Measurements from ENCODE around the gene ANKUB1.

ANKUB1 gene

DNA sequence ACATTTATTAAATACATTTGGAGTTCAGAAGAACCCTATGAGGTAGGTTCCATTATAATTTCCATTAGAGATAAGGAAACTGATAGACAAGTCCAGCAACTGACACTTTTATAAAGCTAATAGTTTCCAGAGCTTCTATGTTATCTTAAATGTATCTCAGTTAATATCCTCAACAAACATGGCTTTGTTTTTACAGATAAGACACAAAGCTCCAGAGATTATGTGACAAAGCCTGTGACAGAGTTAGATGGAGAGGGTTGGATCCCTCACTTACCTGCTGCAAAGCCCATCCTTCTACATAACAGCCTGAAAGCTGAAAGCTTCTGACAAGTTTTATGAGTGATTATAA, 39.6 kb downstream of the ANKUB1 start:
- no peak for DNase-seq

DNA sequence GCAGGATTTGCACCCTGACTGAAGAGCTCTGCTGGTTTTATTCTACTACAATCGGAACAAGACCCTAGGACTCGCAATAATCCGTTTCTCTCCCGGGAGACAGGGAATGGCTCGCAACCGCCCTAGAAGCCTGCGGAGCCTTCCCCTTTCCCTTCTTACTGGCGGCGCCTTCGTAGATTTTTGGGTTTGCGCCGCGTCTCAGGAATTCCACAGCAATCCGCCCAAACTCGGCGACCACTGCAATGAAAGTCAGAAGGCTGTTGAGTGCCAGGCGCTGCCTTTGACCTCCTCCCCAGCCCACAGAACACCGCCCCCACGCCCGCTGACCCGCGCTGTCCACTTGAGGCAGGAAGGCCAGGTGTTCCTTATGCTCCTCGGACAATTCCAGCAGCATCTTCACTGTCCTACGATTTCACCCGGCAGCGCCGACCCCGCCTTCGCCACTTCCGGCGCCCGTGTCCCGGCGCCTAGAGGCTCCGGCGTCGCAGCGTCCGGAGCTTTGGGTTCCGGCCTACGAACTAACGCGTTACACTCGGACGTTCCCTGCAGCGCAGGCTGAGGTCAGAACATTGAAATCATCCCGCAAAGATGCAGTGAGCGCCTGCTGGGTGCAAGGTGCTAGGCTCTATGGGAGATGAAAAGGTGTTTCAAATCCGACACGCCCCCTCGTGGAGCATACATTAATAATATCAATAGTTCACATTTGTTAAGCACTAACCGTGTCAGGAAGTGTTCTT, 40.1 kb downstream of the ANKUB1 start, which contains the start of gene COMMD2:
Gene COMMD2 (minus strand): TSS at position 439 of the 737 bp plus-strand sequence. CDS start 45 bp downstream, at position 394.
- peak; percentile 37 to 52 (median 50) for DNase-seq

DNA sequence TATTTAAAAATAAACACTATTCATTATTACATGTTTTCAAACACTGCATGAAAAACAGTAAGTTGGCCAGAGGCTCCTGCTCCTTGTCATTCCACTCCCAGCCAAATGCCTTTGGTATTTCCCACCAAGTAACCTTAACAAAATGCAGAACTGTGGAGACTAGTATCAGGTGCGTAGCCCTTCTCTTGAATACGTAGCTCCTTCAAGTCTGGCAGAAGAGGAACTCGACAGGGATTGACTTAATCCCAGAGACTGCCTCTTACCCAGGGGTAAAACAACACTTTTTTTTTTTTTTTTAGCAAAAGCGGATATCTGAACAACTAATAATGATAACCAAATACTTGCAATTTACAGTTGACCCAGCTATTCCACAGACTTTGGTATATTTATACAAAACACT, 40.8 kb downstream of the ANKUB1 start:
- no peak for DNase-seq

DNA sequence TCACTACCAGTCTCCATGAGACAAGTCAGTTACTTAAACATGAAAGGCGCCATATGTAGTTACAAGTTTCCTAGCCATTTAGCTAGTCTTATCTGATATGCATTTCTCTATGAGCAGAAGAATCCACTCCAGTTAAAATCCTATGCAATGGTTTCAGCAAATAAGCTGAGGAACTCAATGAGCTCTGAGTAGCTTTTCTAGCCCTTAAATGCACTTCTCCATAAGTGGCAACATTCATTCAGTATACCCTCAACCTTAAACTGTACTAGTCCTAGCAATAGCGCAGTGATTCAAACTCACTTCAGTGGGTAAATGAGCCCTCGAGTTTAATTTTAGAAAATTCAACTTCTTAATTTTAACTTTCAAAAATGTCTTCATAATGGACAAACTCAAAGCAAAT, 47.7 kb downstream of the ANKUB1 start:
- no peak for DNase-seq

DNA sequence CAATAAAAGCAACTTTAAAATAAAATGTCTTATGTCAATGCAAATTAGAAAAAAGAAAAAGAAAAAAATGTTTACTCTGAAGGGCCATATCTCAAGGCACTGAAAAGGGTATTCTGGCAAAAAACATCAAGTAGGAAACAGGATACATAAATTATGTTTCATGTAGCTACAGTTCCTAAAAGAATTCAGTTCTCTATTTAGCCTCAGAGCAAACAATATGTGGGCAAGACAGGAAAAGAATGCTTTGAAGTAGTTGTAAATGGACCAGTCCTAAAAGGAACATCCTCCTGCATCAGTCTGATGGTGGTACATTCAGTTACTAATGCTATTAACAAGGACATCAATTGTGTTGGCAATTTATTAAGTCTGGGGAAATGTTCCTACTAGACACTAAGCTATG, 48.2 kb downstream of the ANKUB1 start:
- DNase-seq: no peak

DNA sequence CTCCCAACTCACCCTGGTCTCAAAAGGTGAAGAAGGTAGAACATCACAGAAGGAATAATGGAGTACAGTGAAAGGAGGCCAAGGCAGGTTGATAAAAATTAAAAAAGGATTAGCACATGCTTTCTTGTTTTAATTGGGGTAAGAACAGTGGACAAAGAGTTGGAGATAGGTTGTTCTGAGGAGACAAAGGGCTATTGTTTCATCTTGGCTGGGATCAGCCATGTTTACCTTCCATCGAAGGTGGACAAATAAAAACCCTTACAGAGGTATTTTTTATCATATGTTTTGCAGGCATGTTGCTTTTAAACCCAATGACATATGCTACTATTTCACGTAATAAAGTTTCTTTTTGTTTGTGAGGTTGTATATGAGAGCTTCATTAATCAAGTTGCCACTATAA, 53.0 kb downstream of the ANKUB1 start:
- DNase-seq: no peak

DNA sequence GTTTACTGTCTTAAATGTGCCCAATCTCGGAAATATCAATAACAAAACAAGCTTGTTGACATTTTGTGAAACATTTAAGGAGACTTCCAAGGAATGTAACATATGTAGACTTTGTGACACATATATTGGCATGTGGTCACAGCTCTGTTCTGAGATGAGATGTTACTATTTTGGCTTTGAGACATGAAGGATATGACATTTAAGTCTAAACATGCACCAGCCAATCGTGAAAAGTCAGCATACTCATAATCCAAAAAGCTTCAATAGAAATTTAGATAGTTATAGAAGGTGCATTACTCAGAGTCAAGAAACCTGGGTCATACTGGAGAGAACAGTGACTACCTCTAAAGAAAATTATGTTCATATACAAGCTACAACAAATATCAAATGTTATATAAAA, 53.5 kb downstream of the ANKUB1 start:
- DNase-seq: no peak

DNA sequence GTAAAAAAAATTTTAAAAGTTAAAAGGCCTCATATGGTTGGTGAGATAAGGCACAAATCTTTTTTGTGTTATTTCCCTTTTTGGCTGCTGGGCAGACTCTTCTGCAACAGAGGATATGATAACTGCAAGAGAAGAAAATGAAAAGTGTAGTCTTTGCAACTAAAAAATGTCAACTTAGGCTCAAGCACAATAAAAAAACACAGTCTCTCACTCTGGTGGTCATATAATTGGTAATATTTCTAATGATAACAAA, 55.5 kb downstream of the ANKUB1 start:
- DNase-seq: no peak

DNA sequence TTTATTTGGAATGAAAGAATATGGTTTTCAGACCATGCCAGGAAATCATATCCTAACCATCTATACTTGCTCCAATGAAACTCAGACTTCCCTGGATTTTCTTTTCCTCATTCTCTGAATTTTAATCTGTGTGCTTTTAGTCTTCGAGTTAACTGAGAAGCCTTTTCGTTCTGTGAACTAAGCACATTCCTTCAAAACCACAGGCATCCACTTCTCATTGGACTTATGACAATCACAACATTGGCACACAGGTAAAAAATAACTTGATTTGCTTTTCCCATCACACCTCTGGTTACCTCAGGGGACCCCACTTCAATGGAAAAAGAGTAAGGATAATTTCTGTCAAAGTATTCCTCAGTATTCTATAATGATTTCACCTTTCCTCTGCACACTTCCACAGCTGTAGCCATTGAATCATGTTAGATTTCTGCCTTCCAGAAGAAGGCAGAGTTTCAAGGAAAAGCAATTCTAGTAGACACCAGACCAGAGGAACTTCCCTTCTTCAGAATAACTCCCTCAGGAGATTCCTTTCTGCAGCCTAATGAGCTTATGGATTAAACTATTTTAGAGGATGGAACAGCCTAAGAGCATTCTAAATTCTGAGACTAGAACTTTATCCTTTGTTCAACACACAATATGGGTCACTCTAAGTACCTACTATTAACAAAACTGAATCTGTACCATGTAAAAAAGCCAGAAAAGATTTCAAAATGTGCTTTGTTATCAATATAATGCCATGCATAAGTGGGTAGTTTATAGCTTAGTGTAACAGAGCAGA, 56.0 kb downstream of the ANKUB1 start:
- DNase-seq: no peak

DNA sequence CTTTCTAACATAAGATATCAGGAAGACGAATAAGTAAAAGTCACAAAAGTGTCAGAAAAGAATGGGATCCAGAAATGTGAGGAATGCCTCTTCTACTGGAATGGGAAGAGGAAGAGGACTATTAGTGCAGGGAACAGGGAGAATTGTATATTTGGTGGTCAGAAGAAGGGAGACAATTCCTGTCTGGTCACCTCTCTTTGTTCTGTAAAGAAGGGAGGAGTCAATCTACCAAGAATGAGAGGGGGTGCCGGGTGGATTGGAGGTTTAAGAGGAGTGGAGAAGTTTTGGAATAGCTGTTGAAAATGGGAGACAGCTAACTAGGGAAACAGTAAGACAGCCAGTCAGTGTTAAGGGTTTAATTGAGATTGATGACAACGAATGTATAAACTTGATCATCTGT, 60.1 kb downstream of the ANKUB1 start:
- DNase-seq: no peak

DNA sequence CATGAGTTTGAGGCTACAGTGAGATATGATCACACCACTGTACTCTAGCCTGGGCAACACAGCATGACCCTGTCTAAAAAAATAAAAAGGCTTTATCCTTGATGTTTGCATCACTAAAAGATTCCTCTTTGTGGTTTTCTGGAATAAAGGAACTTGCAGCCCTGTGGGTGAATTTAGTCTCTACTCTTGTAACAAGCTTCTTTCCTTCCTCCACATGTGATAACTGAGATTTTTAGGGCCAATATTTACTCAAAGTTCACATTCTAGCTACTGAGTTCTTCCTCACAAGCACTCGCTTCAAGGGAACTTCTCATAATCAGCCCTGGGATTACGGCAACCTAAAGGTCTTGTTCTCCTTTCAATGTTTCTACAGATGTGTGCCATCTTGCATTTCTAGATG, 64.7 kb downstream of the ANKUB1 start:
- DNase-seq: no peak

DNA sequence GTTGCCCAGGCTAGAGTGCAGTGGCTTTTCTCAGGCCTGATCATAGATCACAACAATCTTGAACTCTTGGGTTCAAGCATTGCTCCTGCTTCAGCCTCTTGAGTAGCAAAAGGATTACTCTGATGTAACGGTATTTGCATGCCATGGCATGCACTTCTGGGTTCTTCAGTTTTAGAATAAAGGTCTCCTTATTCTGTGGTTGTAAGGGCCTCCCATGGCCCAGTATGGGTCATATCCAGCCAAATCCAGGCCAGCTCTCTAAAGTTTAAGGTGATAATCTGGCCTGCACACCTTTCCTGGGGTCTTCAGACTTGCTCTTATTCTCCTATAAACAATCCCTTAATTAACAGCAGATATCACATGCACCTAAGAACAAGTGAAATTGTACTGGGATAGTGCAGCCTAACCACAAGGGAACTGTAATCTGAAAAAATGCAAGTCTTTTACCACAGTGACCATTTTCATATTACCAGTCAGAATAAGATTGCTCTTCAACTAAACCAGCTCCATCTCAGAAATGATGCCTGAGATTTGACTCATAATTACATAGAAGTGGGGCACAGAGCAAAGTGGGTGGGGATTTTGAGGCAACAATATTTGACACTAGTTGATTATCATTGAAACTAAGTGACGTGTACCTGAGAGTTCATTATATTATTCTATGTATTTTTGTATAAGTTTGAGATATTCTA, 65.5 kb downstream of the ANKUB1 start:
- DNase-seq: no peak

DNA sequence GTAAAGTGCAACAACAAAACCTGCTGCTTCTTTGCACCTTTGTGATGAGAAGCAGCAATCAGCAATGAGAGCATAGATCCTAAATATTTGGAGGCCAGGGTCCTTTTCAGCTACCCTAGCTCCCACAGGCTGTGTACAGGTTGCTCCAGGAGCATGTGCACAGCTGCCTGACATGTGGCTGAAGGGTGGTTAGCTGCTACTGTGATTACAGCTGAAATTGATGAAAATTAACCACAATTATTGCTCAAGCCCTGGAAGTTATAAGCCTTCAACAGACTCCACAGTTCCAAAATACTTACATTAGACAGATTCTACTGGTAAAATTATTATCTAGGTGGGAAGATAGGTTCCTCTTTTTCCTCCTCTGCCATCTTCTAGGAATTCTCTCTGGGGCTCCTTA, 68.6 kb downstream of the ANKUB1 start:
- no peak for DNase-seq

DNA sequence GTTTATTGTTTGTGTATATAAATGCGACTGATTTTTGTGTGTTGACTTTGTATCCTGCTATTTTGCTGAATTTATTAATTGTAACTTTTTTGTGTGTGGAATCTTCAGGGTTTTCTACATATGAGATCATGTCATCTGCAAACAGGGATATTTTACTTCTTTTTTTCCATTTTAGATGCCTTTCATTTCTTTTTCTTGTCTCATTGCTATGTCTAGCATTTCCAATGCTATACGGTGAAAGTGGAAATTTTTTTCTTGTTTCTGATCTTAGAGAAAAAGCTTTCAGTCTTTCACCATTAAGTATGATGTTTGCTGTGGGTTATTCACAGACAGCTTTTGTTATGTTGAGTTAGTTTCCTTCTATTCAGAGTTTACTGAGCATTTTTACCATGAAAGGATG, 71.4 kb downstream of the ANKUB1 start:
- DNase-seq: no peak

DNA sequence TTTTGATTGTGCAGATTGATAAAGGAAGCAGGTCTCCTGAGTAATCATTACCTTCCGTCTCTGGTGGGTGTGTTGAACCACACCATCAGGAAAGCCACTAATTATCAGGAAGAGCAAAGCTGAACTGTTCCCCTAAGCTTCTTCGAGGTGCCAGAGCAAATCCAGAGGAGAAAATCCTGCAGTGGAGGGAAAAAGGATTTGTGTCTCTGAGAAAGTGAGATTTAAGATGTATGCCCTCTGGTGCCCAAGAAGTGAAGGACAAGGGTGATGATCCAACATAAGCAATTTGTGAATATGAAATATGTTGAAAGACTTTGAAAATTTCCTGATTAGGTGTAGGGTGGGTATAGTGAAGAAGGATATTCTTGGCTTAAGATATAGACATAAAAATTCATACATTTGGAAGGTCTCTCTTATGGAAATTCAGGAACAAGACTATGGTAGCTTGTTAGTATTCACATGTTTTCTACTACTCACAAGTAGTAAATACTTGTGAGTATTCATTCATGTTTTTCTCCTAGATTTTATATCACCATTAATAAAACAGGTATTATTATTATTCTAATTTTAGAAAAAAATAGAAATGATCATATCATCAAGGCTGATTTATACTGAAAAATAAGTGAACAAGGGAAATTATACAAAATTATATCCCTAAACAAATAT, 74.8 kb downstream of the ANKUB1 start:
- DNase-seq: no peak

DNA sequence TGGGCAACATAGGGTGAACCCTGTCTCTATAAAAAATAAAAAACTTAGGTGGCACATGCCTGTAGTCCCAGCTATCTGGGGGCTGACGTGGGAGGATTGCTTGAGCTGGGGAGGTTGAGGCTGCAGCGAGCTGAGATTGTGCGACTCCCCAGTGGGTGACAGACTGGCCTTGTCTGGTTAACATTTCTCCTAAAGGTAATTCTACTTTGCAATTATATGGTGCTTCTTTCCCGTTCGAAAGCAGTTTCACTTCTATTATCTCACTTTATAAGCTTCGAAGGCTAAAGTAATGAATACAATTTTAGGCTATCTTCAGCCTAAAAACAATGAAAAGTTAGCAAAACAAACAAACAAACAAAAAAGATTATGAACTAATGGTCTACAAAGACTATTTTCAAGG, 75.4 kb downstream of the ANKUB1 start:
- DNase-seq: no peak

DNA sequence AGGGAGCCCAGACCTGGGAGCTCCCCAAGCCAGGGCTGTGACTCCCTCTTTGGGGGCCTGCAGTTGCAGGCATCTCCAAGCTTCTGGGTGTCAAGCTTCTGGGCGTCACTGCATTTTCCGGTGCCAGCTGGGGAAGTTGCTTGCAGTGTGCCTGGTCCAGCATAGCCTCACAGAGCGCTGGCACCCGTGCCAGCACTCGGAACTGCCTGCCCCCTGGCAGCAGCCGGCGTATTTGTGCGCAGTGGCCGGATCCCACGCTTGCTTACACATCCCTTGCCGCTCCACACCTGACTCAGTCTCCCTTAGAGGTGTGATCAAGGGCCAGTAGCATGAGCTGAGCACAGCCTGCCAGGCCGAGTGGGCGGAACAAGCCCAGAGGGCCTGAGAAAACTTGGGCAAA, 77.1 kb downstream of the ANKUB1 start:
- DNase-seq: no peak

DNA sequence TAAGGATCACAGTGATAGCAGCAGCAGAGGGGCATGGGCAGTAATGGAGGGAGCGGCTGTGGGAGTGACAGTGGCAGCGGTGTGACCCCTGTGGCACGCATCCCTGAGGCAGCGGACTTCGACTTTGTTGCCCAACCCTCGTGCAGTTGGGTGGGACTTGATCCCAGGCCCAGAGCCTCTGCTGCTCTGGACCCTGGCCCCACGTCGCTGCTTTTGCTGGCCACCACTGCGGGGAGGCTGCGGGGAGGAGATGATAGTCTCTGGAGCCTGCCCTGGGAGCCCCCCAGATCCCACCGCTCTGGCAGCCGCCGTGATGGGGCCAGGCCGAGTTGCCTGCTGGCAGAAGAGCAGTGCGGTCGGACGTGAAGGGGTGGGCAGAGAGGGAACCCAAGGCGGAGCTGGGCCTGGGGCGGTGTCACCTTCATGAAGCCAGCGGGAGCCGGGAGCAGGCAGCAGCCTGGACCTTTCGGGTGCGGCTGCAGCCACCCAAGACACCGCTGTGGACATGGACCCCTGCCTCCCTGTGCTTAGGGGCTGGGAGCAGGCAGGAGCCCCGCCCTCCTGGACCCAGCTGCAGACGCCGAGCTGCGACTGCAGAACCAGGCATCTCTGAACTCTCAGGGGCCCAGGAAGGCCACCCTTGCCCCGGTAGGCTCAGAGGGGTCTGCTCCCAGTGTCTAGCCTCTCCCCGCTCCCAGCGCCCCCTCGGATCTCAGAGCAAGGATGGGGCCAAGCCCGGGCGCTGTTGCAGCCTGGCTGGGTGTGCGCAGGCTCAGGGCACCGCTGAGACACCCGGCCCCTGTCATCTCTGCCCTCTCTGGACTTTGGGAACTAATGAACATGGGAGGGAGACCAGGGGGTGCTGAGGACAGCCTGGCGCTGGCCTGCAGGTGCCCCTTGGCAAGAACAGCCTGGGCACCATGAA, 78.4 kb downstream of the ANKUB1 start:
- DNase-seq: no peak
